ENCODE measurements around the gene ST6GALNAC3. TPM values are rescaled to one million over a fixed set of nuclear protein-coding genes. Genes with fewer than 3 reads are reported as not detected.
"Not testable (repeated sequence)": the region's sequence is repeated elsewhere in the genome, so short reads cannot be mapped to it uniquely, and the experiment has no call there.

ST6GALNAC3 gene
- total RNA-seq = 1 to 10 TPM in 1 of 2 donors, under 1 TPM in 1; 0.35 to 2.5 TPM

GRCh38 chr1:76074321-76075187 lies at the start of gene ST6GALNAC3:
TSS of gene ST6GALNAC3 (plus strand) at chr1:76074746.
- H3K4me3 Mint-ChIP-seq = peak within 1 kb of the TSS; percentile 85 to 97
- no peaks in the 10 kb centered on the region for H3K9me3 Mint-ChIP-seq
- peak; percentile 77 to 82 for DNase-seq
- peak; percentile 94 to 96 for ATAC-seq (replicated peaks in 1 of 2)
- peaks cover 19% of the 10 kb centered on the region for H3K4me1 Mint-ChIP-seq (ENCODE audit: low read depth)
- H3K27ac Mint-ChIP-seq = peak within 1 kb of the TSS; percentile 25
- H3K27me3 Mint-ChIP-seq (ENCODE audit: low read depth) = peaks cover 8% of the 10 kb centered on the region
- no peaks in the 10 kb centered on the region for H3K36me3 Mint-ChIP-seq (ENCODE audit: insufficient read depth in 2 of 2)

- Mint-ChIP-seq H3K4me1 (ENCODE audit: low read depth) (peaks cover 24% of the 10 kb centered on the region), H3K27me3 (ENCODE audit: low read depth) (no peaks in the 10 kb centered on the region), H3K27ac (no peak overlapping the region), H3K9me3 (peaks cover 0 to 4% of the 10 kb centered on the region in 2 donors), H3K4me3 (no peak overlapping the region), H3K36me3 (ENCODE audit: insufficient read depth in 2 of 2) (no peaks in the 10 kb centered on the region)
- DNase-seq (no peak), ATAC-seq (replicated peaks in 1 of 2) (no peak)
Observed at GRCh38 chr1:76027341-76027740, 47.2 kb upstream of the ST6GALNAC3 start.

DNA sequence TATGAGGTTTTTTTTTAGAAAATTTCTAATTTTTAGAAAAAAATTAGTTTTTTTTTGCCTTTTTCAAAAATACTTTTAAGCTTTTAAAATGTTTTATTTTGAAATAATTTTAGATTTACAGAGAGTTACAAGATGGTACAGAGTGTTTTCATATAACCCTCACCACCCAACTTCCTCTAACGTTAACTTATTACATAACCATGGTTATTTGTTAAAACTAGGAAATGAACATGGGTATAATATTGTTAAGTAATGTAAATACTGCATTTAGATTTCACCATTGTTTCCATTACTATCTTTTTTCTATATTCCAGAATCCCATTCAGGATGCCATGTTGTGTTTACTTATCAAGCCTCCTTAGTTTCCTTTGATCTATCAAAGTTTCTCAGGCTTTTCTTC lies 45.2 kb upstream of the ST6GALNAC3 start:
- Mint-ChIP-seq H3K9me3 (peaks cover 0 to 4% of the 10 kb centered on the region in 2 donors), H3K36me3 (ENCODE audit: insufficient read depth in 2 of 2) (peaks cover 0 to 2% of the 10 kb centered on the region in 2 donors), H3K4me3 (no peak overlapping the region), H3K27me3 (ENCODE audit: low read depth) (no peaks in the 10 kb centered on the region), H3K27ac (no peak overlapping the region), H3K4me1 (ENCODE audit: low read depth) (peaks cover 11% of the 10 kb centered on the region)
- ATAC-seq (replicated peaks in 1 of 2) = no peak
- DNase-seq = no peak

DNA sequence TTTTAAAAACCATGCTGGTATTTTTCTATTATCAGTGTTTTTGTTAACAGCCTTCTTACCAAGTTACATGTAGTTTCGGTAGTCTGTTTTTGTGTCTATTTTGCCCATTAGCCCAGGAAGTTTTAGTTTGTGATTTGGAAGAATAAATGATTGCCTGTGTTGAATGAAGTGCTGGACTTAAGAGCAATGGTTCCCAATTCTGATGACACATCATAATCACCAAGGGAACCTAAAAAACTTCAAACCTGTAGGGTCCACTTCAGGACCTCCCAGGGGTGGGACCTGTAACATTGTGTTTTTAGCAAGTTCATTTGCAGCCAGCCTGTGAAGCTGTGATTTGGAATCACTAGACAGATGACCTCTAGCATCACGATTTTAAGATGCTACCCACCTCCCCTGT lies 43.0 kb upstream of the ST6GALNAC3 start:
- peaks cover 0 to 4% of the 10 kb centered on the region in 2 donors for H3K9me3 Mint-ChIP-seq
- no peaks in the 10 kb centered on the region for H3K4me1 Mint-ChIP-seq (ENCODE audit: low read depth)
- DNase-seq (no peak), ATAC-seq (replicated peaks in 1 of 2) (no peak)
- peaks cover 0 to 2% of the 10 kb centered on the region in 2 donors for H3K36me3 Mint-ChIP-seq (ENCODE audit: insufficient read depth in 2 of 2)
- no peaks in the 10 kb centered on the region for H3K27me3 Mint-ChIP-seq (ENCODE audit: low read depth)
- no peak overlapping the region for H3K4me3 Mint-ChIP-seq
- no peak overlapping the region for H3K27ac Mint-ChIP-seq

- peaks cover 0 to 2% of the 10 kb centered on the region in 2 donors for H3K36me3 Mint-ChIP-seq (ENCODE audit: insufficient read depth in 2 of 2)
- H3K4me3 Mint-ChIP-seq = no peak overlapping the region
- no peaks in the 10 kb centered on the region for H3K9me3 Mint-ChIP-seq
- no peak for ATAC-seq (replicated peaks in 1 of 2)
- no peak for DNase-seq
- no peaks in the 10 kb centered on the region for H3K4me1 Mint-ChIP-seq (ENCODE audit: low read depth)
- H3K27me3 Mint-ChIP-seq (ENCODE audit: low read depth) = no peaks in the 10 kb centered on the region
- H3K27ac Mint-ChIP-seq = no peak overlapping the region
Observed at GRCh38 chr1:76033800-76034475, 40.6 kb upstream of the ST6GALNAC3 start.

- Mint-ChIP-seq H3K4me3 (no peak overlapping the region), H3K4me1 (ENCODE audit: low read depth) (no peaks in the 10 kb centered on the region), H3K27ac (no peak overlapping the region), H3K36me3 (ENCODE audit: insufficient read depth in 2 of 2) (peaks cover 0 to 2% of the 10 kb centered on the region in 2 donors), H3K9me3 (no peaks in the 10 kb centered on the region), H3K27me3 (ENCODE audit: low read depth) (no peaks in the 10 kb centered on the region)
- ATAC-seq (replicated peaks in 1 of 2) (no peak), DNase-seq (no peak)
Observed at GRCh38 chr1:76035053-76035452, 39.5 kb upstream of the ST6GALNAC3 start.

GRCh38 chr1:76037324-76037723 lies 37.2 kb upstream of the ST6GALNAC3 start:
- Mint-ChIP-seq H3K27me3 (ENCODE audit: low read depth) (peaks cover 6% of the 10 kb centered on the region), H3K4me1 (ENCODE audit: low read depth) (no peaks in the 10 kb centered on the region), H3K36me3 (ENCODE audit: insufficient read depth in 2 of 2) (peaks cover 0 to 2% of the 10 kb centered on the region in 2 donors), H3K9me3 (no peaks in the 10 kb centered on the region), H3K4me3 (no peak overlapping the region), H3K27ac (no peak overlapping the region)
- DNase-seq = no peak
- no peak for ATAC-seq (replicated peaks in 1 of 2)

DNA sequence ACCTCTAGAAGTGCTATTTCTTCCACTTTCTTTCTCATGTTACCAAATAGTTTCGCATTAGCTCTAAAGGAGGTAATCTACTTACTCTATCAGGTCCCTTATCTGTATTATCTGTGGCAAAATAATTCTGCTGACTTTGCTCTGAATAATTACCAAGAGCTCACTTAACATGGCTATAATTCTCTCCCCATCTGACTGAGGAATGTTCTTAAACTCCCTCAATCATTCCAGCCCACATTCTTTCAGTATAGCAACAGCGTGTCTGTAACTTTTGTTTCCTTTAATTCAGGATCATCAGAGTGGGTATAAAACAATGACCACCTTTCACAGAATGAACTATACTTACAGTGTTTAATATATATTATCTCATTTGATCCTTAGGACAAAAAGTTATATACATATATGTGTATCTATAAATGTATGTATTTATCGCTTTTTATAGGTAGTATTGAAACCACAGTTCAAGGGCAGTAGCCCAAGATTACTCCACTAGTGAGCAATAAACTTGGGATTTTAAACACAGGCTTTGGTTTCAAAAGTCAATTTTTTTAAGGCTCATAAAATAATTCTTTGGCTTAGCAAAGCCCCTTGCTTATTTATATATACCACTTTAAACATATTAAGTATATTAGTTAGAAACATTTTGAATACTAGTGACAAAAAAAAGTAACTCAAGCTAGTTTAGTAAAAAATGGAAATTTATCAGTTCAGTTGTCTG lies 36.1 kb upstream of the ST6GALNAC3 start:
- Mint-ChIP-seq H3K27ac (no peak overlapping the region), H3K36me3 (ENCODE audit: insufficient read depth in 2 of 2) (no peaks in the 10 kb centered on the region), H3K9me3 (no peaks in the 10 kb centered on the region), H3K27me3 (ENCODE audit: low read depth) (peaks cover 6% of the 10 kb centered on the region), H3K4me3 (no peak overlapping the region), H3K4me1 (ENCODE audit: low read depth) (no peaks in the 10 kb centered on the region)
- ATAC-seq (replicated peaks in 1 of 2) (no peak), DNase-seq (no peak)

- DNase-seq (no peak), ATAC-seq (replicated peaks in 1 of 2) (no peak)
- Mint-ChIP-seq H3K36me3 (ENCODE audit: insufficient read depth in 2 of 2) (no peaks in the 10 kb centered on the region), H3K4me1 (ENCODE audit: low read depth) (no peaks in the 10 kb centered on the region), H3K27me3 (ENCODE audit: low read depth) (peaks cover 6% of the 10 kb centered on the region), H3K9me3 (peaks cover 0 to 2% of the 10 kb centered on the region in 2 donors), H3K27ac (no peak overlapping the region), H3K4me3 (no peak overlapping the region)
Observed at GRCh38 chr1:76046149-76046548, 28.4 kb upstream of the ST6GALNAC3 start.

DNA sequence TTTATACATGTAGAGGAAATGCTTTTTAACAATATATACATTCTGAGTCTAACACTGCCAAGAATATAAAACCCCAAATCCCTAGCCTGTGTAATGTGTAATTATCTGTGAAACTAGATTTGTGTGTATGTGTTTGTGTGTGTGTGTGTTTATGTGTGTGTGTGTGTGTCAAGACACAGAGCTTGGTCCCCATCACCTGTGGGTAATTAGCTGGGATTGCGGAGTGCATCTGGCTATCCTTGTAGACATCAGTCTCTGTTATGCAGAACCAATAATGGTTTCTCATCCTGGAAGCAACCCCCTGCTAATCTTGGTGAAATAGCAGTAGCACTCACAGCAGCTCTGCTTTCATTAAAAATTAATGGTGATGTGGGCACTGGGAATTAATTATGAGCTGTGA lies 26.3 kb upstream of the ST6GALNAC3 start:
- H3K9me3 Mint-ChIP-seq = peaks cover 0 to 2% of the 10 kb centered on the region in 2 donors
- ATAC-seq (replicated peaks in 1 of 2) (no peak), DNase-seq (no peak)
- H3K4me1 Mint-ChIP-seq (ENCODE audit: low read depth) = peaks cover 7% of the 10 kb centered on the region
- H3K27me3 Mint-ChIP-seq (ENCODE audit: low read depth) = peaks cover 15% of the 10 kb centered on the region
- no peaks in the 10 kb centered on the region for H3K36me3 Mint-ChIP-seq (ENCODE audit: insufficient read depth in 2 of 2)
- no peak overlapping the region for H3K27ac Mint-ChIP-seq
- H3K4me3 Mint-ChIP-seq = no peak overlapping the region

DNA sequence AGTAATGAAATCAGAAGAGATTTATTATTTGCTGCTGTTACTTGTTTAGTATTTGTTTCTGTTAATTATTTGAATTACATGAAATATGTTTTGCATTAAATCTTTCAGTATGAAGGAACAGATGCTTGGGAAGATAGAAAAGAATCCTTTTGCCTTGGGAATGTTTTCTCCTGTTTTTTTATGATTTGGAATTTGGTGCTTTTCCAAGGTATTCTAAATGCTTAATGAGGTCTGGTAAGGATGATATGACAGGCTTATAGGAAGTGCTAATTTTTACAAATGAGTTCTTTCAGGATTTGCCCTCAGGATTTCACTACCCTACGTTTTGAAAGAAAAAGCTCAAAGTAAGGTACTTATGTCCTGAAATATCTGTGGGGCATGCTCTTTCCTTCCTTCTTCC lies 25.6 kb upstream of the ST6GALNAC3 start:
- no peak for DNase-seq
- peaks cover 11% of the 10 kb centered on the region for H3K4me1 Mint-ChIP-seq (ENCODE audit: low read depth)

GRCh38 chr1:76049498-76049897 lies 25.0 kb upstream of the ST6GALNAC3 start:
- H3K9me3 Mint-ChIP-seq = peaks cover 0 to 2% of the 10 kb centered on the region in 2 donors
- H3K27me3 Mint-ChIP-seq (ENCODE audit: low read depth) = peaks cover 22% of the 10 kb centered on the region
- no peak overlapping the region for H3K27ac Mint-ChIP-seq
- no peaks in the 10 kb centered on the region for H3K36me3 Mint-ChIP-seq (ENCODE audit: insufficient read depth in 2 of 2)
- no peak overlapping the region for H3K4me3 Mint-ChIP-seq
- DNase-seq (no peak), ATAC-seq (replicated peaks in 1 of 2) (no peak)
- H3K4me1 Mint-ChIP-seq (ENCODE audit: low read depth) = peaks cover 11% of the 10 kb centered on the region

More for the DNA sequence above, 25.6 kb upstream of the ST6GALNAC3 start:
- Mint-ChIP-seq H3K27me3 (ENCODE audit: low read depth) (peaks cover 22% of the 10 kb centered on the region), H3K36me3 (ENCODE audit: insufficient read depth in 2 of 2) (no peaks in the 10 kb centered on the region), H3K27ac (no peak overlapping the region), H3K4me3 (no peak overlapping the region), H3K9me3 (peaks cover 0 to 2% of the 10 kb centered on the region in 2 donors)
- no peak for ATAC-seq (replicated peaks in 1 of 2)

DNA sequence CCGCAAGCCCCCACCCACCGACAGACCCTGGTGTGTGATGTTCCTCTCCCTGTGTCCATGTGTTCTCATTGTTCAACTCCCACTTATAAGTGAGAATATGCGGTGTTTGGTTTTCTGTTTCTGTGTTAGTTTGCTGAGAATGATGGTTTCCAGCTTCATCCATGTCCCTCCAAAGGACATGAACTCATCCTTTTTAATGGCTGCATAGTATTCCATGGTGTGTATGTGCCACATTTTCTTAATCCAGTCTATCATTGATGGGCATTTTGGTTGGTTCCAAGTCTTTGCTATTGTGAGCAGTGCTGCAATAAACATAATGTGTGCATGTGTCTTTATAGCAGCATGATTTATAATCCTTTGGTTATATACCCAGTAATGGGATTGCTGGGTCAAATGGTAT lies 24.5 kb upstream of the ST6GALNAC3 start:
- Mint-ChIP-seq H3K4me1 (ENCODE audit: low read depth) (peaks cover 11% of the 10 kb centered on the region), H3K27me3 (ENCODE audit: low read depth) (peaks cover 24% of the 10 kb centered on the region)
- not testable (repeated sequence) for H3K36me3 Mint-ChIP-seq (ENCODE audit: insufficient read depth in 2 of 2); H3K9me3 Mint-ChIP-seq; DNase-seq; ATAC-seq (replicated peaks in 1 of 2); H3K27ac Mint-ChIP-seq; H3K4me3 Mint-ChIP-seq
